HG02798 (cell line): ENCODE results near the gene GALNT17.

ENCODE experiments used
- ATAC-seq: cut with Tn5 transposase; IDR thresholded peaks from one replicate; pipeline ENCODE4 v1.9.1; 2021; ENCODE audit warnings: mild to moderate bottlenecking; ENCODE audit not compliant: unreplicated experiment, poor library complexity

Gene GALNT17

GRCh38 chr7:71430246-71430645, 298.3 kb downstream of the GALNT17 start:
- ATAC-seq: no peak

GRCh38 chr7:71439321-71439720, 307.4 kb downstream of the GALNT17 start:
- no peak for ATAC-seq

DNA sequence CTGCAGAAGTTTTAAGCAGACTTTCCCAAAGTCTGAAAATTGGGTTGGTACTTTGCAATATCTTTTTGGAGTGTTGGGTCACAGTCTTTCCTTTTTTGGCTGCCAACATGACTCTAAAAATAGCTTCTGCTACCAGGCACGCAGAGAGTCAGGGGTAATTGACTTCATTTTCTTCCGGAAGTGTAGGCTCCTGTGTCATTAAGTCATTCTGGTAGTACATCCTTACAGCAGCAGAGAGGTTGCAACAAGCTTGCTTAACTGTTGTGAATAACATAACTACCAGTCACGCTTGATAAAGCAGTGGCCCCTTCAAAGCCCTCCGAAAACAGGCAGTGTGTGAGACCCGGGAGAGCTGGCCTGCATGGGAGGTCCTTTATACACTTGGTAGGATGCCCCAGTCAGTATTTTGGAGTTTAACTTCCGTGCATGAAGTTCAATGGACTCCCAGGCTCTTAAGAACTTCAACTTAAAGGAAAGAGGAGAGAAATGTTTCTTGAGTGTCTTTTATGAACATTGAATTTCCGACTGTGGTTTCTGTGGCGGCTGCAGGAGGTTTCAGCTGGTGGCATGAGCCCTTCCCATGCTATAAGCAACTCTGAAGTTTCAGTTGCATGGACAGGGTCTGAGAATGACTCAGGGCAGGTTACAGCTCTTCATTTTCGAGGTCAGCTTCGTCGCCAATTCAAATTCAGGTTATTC, 310.7 kb downstream of the GALNT17 start:
- ATAC-seq: no peak

DNA sequence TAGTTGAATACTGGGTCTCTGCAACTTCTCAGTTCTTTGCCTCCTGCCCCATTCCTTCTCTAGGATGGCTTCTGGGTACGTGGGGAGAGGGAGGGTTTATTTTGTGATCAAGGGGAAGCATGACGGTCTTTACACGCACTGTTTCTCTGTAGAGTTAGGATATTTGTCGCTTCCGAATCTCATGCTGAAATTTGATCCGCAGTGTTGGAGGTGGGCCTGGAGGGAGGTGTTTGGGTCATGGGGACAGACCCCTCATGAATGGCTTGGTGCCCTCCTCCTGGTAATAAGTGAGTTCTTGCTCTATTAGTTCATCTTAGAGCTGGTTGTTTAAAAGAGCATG, 311.2 kb downstream of the GALNT17 start:
- ATAC-seq: no peak

- no peak for ATAC-seq
These were observed 312.2 kb downstream of the GALNT17 start for GRCh38 chr7:71444130-71444529.

DNA sequence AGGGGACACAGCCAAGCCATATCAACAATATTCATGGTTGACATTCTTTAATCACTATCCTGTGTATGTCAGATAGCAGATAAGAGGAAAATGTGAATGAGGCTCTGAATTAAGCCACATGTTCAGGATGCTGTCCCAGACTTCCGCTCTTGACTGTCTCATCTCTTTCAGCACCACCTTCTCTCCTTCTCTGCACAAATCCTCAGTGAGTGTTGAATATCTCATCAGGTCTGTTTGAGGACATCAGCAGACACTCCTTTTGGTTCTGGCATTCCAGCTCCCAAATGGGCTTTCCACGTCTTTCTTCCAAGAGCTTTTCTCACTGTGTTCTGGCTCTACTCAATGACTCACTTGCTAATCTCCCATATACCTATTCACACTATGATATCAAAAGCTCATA, 321.7 kb downstream of the GALNT17 start:
- no peak for ATAC-seq

- ATAC-seq: no peak
These were observed 323.0 kb downstream of the GALNT17 start for GRCh38 chr7:71454981-71455380.

GRCh38 chr7:71457021-71457420, 325.1 kb downstream of the GALNT17 start:
- no peak for ATAC-seq

GRCh38 chr7:71457846-71458590, 326.1 kb downstream of the GALNT17 start:
- no peak for ATAC-seq

GRCh38 chr7:71459132-71459531, 327.2 kb downstream of the GALNT17 start:
- no peak for ATAC-seq

GRCh38 chr7:71461572-71461971, 329.6 kb downstream of the GALNT17 start:
- no peak for ATAC-seq

- ATAC-seq: no peak
These were observed 333.8 kb downstream of the GALNT17 start for GRCh38 chr7:71465741-71466189.

- ATAC-seq: no peak
These were observed 334.7 kb downstream of the GALNT17 start for GRCh38 chr7:71466448-71467145.

GRCh38 chr7:71470326-71470725, 338.4 kb downstream of the GALNT17 start:
- ATAC-seq: no peak

- ATAC-seq: no peak
These were observed 338.9 kb downstream of the GALNT17 start for GRCh38 chr7:71470830-71471229.

DNA sequence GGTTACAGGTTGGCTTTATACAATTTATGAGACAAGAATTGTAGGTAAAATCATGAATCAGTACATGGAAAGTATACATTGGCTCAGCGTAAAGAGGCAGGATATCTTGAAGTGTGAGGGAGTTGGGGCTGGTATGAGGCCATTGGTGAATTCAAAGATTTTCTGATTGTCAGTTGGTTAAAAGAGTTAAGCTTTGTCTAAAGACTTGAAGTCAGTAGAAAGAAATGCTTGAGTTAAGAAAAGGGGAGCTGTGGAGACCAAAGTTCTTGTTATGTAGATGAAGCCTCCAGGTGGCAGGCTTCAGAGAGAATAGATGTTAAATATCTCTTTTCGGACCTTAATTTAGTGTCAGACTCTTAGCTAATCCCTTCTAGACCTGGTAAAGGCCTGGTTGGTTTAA, 341.0 kb downstream of the GALNT17 start:
- no peak for ATAC-seq

GRCh38 chr7:71473366-71473967, 341.5 kb downstream of the GALNT17 start:
- ATAC-seq: no peak

GRCh38 chr7:71477441-71477840, 345.5 kb downstream of the GALNT17 start:
- no peak for ATAC-seq

DNA sequence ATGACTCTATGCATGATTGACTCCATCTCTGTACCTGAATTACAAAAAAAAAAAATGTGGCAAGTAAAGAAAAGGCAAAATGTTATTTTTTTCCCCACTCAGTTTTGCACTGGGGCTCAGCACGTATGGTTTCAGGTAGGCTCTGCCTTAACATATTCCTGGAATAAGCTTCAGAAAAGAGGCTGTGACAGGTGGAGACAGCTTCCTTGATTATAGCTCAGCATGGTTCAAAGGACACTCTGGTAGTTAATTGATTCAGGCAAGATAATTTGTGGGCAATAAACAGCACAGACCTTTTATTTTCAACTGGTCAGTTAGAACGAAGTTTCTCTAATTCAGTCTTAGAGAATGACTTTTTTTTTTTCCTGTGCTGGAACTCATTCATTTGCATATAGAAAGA, 347.3 kb downstream of the GALNT17 start:
- ATAC-seq: no peak

GRCh38 chr7:71480791-71481190, 348.8 kb downstream of the GALNT17 start:
- no peak for ATAC-seq

DNA sequence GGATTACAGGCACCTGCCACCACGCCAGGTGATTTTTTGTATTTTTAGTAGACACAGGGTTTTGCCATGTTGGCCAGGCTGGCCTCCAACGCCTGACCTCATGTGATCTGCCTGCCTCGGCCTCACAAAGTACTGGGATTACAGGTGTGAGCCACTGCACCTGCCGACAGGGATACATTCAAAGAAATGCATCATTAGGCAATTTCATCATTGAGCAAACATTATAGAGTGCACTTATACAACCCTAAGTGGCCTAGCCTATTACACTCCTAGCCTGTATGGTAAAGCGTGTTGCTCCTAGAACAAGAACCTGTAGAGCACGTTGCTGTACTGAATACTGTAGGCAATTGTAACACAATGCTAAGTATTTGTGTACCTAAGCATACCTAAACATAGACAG, 350.3 kb downstream of the GALNT17 start:
- ATAC-seq: no peak
